D721Med (cell line): ENCODE results near the gene INTS7.

ENCODE experiments used
- DNase-seq: peaks from one replicate; pipeline ENCODE4 v3.0.0; 2011; ENCODE audit warnings: low spot score; ENCODE audit not compliant: insufficient read length
- FAIRE-seq: peaks from 2 replicates; lab custom pipeline; 2011; peaks lifted over from hg19 to GRCh38; lab: Jason Lieb, UNC
- CTCF ChIP-seq: IDR thresholded peaks from 2 replicates; pipeline ENCODE4 v1.5.1; 2012; ENCODE audit warnings: mild to moderate bottlenecking, control low read depth; ENCODE audit not compliant: insufficient read depth; ENCODE audit errors: missing control alignments

INTS7 gene

DNA sequence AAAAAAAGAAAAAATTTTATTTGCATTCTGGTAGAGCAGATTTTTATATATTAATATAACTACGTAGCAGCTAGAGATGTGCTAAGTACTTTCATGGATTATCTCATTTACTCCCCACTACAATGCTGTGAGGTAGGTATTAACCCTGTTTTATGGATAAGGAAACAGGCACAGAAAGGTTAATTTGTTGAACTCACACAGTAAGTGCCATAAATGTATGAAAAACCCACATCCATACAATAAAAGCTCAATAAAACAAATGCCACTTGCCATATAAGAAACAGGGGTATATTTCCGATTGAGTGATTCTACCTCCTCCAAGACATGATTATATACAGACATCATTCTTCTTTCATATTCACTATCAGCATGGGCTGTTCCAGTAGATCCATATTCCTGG, 83.1 kb downstream of the INTS7 start:
- no peak for TF ChIP-seq CTCF
- DNase-seq (no peak), FAIRE-seq (no peak)

DNA sequence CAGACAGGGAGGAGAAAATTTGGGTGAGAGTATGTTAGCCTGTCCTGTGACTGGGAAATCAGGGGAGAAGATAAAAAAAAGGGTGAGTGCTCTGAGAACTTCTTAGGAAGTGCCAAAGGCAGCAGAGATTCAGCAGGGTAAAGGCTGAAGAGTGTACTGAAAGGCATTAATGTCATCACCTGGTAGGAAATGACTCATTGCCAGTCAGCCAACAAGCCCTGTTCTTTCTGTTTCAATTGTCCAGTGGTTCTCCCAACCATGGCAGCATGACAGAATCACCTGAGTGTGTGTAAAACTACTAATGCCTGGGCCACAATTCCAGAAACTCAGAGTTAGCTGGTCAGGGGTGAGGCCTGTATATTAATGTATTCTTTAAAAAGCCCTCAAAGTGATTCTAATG, 83.5 kb downstream of the INTS7 start:
- FAIRE-seq (peak; percentile 29), DNase-seq (no peak)
- TF ChIP-seq CTCF, result no peak

- FAIRE-seq, result no peak
- no peak for TF ChIP-seq CTCF
These were observed 87.0 kb downstream of the INTS7 start for GRCh38 chr1:211948377-211948776.

GRCh38 chr1:211947396-211948295, 87.7 kb downstream of the INTS7 start:
- TF ChIP-seq CTCF, result no peak
- DNase-seq (no peak), FAIRE-seq (no peak)

More at GRCh38 chr1:211948377-211948776, 87.0 kb downstream of the INTS7 start:
- no peak for DNase-seq

- FAIRE-seq (peak; percentile 71), DNase-seq (no peak)
- TF ChIP-seq CTCF, result peak; percentile 26
These were observed 90.4 kb downstream of the INTS7 start for GRCh38 chr1:211944733-211945500.

DNA sequence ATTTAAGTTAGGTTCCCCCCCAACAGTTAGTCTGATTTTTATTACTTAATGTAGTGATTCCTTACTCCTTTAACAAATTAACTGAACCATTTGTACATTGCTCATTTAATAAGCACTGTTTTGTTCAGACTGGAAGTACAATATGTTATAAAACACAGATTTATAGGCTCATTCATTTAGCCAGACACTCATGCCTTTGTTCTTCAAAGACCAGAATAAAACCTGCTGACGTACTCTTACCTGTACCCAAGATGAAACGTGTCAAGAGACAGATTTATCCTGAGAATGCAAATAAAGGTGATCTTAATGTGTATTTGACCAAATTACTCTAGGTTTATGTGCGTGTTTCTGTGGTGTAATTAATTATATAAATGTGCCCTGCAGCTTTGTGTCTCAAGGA, 92.8 kb downstream of the INTS7 start:
- FAIRE-seq (no peak), DNase-seq (no peak)
- TF ChIP-seq CTCF, result no peak
